CD8-positive, alpha-beta memory T cell (primary cell): ENCODE results near the gene DERA. TPM values are rescaled to one million over a fixed set of nuclear protein-coding genes. Genes with fewer than 3 reads are reported as not detected.

ENCODE experiments used
- CTCF ChIA-PET: fragments of 350-600 bp; sonication (Branson Sonifier 250); formaldehyde crosslinking; loops from one replicate; lab custom pipeline; 2021; ENCODE audit warnings: antibody characterized with exemption; lab: Charles Lee
- POLR2A ChIA-PET: fragments of 350-600 bp; sonication (Branson Sonifier 250); formaldehyde crosslinking; loops from one replicate; lab custom pipeline; 2021; ENCODE audit warnings: antibody characterized with exemption; lab: Charles Lee
- DNase-seq, 5 donors: peaks; one replicate each; pipeline versions ENCODE4 v3.0.0 to v3.0.0-alpha.2; 2020 to 2022; ENCODE audit warnings: mixed read lengths in 1 of 5
- H3K27ac ChIP-seq: one replicate; pipeline ENCODE4 v1.7.0; 2013; ENCODE audit warnings: low read depth, mild to moderate bottlenecking, low read length, moderate library complexity
- H3K27me3 ChIP-seq: 2 replicates; pipeline ENCODE4 v1.7.0; 2013; ENCODE audit warnings: low read length, mild to moderate bottlenecking; ENCODE audit not compliant: insufficient read depth, poor library complexity, severe bottlenecking
- H3K36me3 ChIP-seq: 2 replicates; pipeline ENCODE4 v1.7.0; 2013; ENCODE audit warnings: mild to moderate bottlenecking, low read length, moderate library complexity; ENCODE audit not compliant: insufficient read depth
- H3K4me1 ChIP-seq: 2 replicates; pipeline ENCODE4 v1.7.0; 2013; ENCODE audit warnings: mild to moderate bottlenecking, low read length, moderate library complexity; ENCODE audit not compliant: insufficient read depth
- H3K4me3 ChIP-seq: 2 replicates; pipeline ENCODE4 v1.7.0; 2013; ENCODE audit warnings: mild to moderate bottlenecking, low read length
- H3K9me3 ChIP-seq: 2 replicates; pipeline ENCODE4 v1.7.0; 2013; ENCODE audit warnings: mild to moderate bottlenecking, low read length
- H3K27ac Mint-ChIP-seq, 8 donors: one replicate each; pipeline ENCODE4 v1.8.0; 2020 to 2021; ENCODE audit warnings: mixed read lengths in 8 of 8, mild to moderate bottlenecking in 6 of 8, inconsistent platforms in 3 of 8, moderate library complexity in 3 of 8
- H3K27me3 Mint-ChIP-seq, 2 donors: one replicate each; pipeline ENCODE4 v1.8.0; 2020 to 2021; ENCODE audit warnings: mixed read lengths in 2 of 2, mild to moderate bottlenecking in 1 of 2, moderate library complexity in 1 of 2
- H3K36me3 Mint-ChIP-seq, 3 donors: one replicate each; pipeline ENCODE4 v1.8.0; 2020 to 2021; ENCODE audit warnings: mixed read lengths in 3 of 3, inconsistent platforms in 1 of 3, mild to moderate bottlenecking in 1 of 3
- H3K4me1 Mint-ChIP-seq, 3 donors: one replicate each; pipeline ENCODE4 v1.8.0; 2020 to 2021; ENCODE audit warnings: mixed read lengths in 3 of 3, inconsistent platforms in 1 of 3, mild to moderate bottlenecking in 1 of 3
- H3K4me3 Mint-ChIP-seq, 7 donors: one replicate each; pipeline ENCODE4 v1.8.0; 2020 to 2021; ENCODE audit warnings: mixed read lengths in 7 of 7, mild to moderate bottlenecking in 6 of 7, moderate library complexity in 4 of 7, inconsistent platforms in 2 of 7
- H3K9me3 Mint-ChIP-seq, 5 donors: one replicate each; pipeline ENCODE4 v1.8.0; 2020 to 2022; ENCODE audit warnings: mixed read lengths in 5 of 5, mild to moderate bottlenecking in 3 of 5, moderate library complexity in 2 of 5, inconsistent platforms in 1 of 5
- polyA plus RNA-seq: library from polyadenylated mRNA; unstranded; fragments of 300-500 nt; fragmentation: Illumina TruSeq; gene quantifications from one replicate; pipeline ENCODE4 v1.2.3, GENCODE V29; 2021
- total RNA-seq, 2 experiments: library from RNA; stranded (reverse); gene quantifications; one replicate each; pipeline ENCODE4 v1.2.3, GENCODE V29; 2021

DERA gene
- total and polyA plus RNA-seq, 3 experiments from 2014 or later: 25.2 to 26.6 (median 25.8) TPM

- CTCF ChIA-PET: interaction anchor here (0.6 kb wide), 1 partner anchor 12 kb away, joined by 4 read pairs; no protein-coding TSS in a partner anchor
- POLR2A ChIA-PET: no interaction called here
- Mint-ChIP-seq H3K4me1 (no peaks in the 10 kb centered on the region), H3K27ac (no peak overlapping the region), H3K27me3 (no peaks in the 10 kb centered on the region), H3K9me3 (peaks cover 22 to 62% (median 35%) of the 10 kb centered on the region in 5 donors), H3K4me3 (no peak overlapping the region), H3K36me3 (peaks cover 27 to 90% (median 66%) of the 10 kb centered on the region in 3 donors)
- H3K9me3 ChIP-seq: peaks cover under 1% of the 10 kb centered on the region
- H3K36me3 ChIP-seq: no peaks in the 10 kb centered on the region
- no peak overlapping the region for H3K27ac ChIP-seq
- no peaks in the 10 kb centered on the region for H3K27me3 ChIP-seq
- no peaks in the 10 kb centered on the region for H3K4me1 ChIP-seq
- no peak for DNase-seq
- no peak overlapping the region for H3K4me3 ChIP-seq
Observed at GRCh38 chr12:16018306-16018705, 107.2 kb downstream of the DERA start.

GRCh38 chr12:16019136-16019535 is 108.0 kb downstream of the DERA start:
- no peaks in the 10 kb centered on the region for H3K27me3 Mint-ChIP-seq
- Histone ChIP-seq H3K4me1 (no peaks in the 10 kb centered on the region), H3K36me3 (no peaks in the 10 kb centered on the region), H3K27me3 (no peaks in the 10 kb centered on the region), H3K27ac (no peak overlapping the region), H3K9me3 (no peaks in the 10 kb centered on the region), H3K4me3 (no peak overlapping the region)
- no peak overlapping the region for H3K4me3 Mint-ChIP-seq
- H3K9me3 Mint-ChIP-seq: peaks cover 14 to 58% (median 27%) of the 10 kb centered on the region in 5 donors
- POLR2A ChIA-PET: no interaction called here
- peaks cover 23 to 88% (median 57%) of the 10 kb centered on the region in 3 donors for H3K36me3 Mint-ChIP-seq
- CTCF ChIA-PET: no interaction called here
- no peak for DNase-seq
- H3K27ac Mint-ChIP-seq: no peak overlapping the region
- no peaks in the 10 kb centered on the region for H3K4me1 Mint-ChIP-seq

DNA sequence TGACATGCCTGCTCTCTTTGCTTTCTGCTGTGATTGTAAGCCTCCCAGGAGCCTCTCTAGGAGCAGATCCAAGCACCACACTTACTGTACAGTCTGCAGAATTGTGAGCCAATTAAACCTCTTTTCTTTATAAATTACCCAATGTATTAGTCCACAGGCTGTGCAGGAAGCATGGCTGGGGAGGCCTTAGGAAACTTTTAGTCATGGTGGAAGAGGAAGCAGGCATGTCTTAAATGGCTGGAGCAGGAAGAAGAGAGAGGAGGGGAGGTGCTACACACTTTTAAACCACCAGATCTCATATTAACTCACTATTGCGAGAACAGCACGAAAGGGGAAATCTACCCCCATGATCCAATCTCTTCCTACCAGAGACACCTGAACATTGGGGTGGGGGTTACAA is 108.9 kb downstream of the DERA start:
- H3K36me3 Mint-ChIP-seq: peaks cover 21 to 81% (median 48%) of the 10 kb centered on the region in 3 donors
- Histone ChIP-seq H3K27me3 (no peaks in the 10 kb centered on the region), H3K36me3 (no peaks in the 10 kb centered on the region), H3K4me3 (no peak overlapping the region), H3K27ac (no peak overlapping the region), H3K9me3 (no peaks in the 10 kb centered on the region), H3K4me1 (no peaks in the 10 kb centered on the region)
- POLR2A ChIA-PET: no interaction called here
- H3K27me3 Mint-ChIP-seq: no peaks in the 10 kb centered on the region
- H3K27ac Mint-ChIP-seq: no peak overlapping the region
- DNase-seq: no peak
- no peak overlapping the region for H3K4me3 Mint-ChIP-seq
- CTCF ChIA-PET: no interaction called here
- peaks cover 14 to 50% (median 18%) of the 10 kb centered on the region in 5 donors for H3K9me3 Mint-ChIP-seq
- H3K4me1 Mint-ChIP-seq: no peaks in the 10 kb centered on the region

- H3K4me3 ChIP-seq: no peak overlapping the region
- no peak overlapping the region for H3K27ac ChIP-seq
- Mint-ChIP-seq H3K4me1 (no peaks in the 10 kb centered on the region), H3K36me3 (peaks cover 17 to 72% (median 41%) of the 10 kb centered on the region in 3 donors), H3K9me3 (peaks cover 9 to 44% (median 17%) of the 10 kb centered on the region in 5 donors), H3K27ac (no peak overlapping the region), H3K4me3 (no peak overlapping the region), H3K27me3 (no peaks in the 10 kb centered on the region)
- H3K9me3 ChIP-seq: no peaks in the 10 kb centered on the region
- DNase-seq: no peak
- POLR2A ChIA-PET: no interaction called here
- H3K4me1 ChIP-seq: no peaks in the 10 kb centered on the region
- no peaks in the 10 kb centered on the region for H3K36me3 ChIP-seq
- CTCF ChIA-PET: no interaction called here
- H3K27me3 ChIP-seq: no peaks in the 10 kb centered on the region
Observed at GRCh38 chr12:16021026-16021425, 109.9 kb downstream of the DERA start.

DNA sequence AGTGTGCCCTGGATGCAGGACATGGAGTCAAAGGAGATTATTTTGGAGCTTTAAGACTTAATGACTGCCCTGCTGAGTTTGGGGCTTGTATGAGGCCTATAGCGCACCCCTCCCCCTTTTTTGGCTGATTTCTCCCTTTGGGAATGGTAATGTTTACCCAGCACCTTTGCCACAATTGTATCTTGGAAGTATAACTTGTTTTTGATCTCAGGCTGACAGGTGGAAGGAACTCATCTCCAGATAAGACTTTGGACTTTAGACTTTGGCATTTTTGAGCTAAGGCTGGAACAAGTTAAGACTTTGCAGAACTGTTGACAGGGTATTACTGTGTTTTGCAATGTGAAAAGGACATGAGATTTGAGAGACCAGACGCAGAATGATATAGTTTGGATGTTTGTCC is 110.5 kb downstream of the DERA start:
- POLR2A ChIA-PET: no interaction called here
- Histone ChIP-seq H3K36me3 (no peaks in the 10 kb centered on the region), H3K27ac (no peak overlapping the region), H3K27me3 (no peaks in the 10 kb centered on the region), H3K4me1 (no peaks in the 10 kb centered on the region), H3K9me3 (no peaks in the 10 kb centered on the region), H3K4me3 (no peak overlapping the region)
- peaks cover 9 to 43% (median 17%) of the 10 kb centered on the region in 5 donors for H3K9me3 Mint-ChIP-seq
- no peak for DNase-seq
- H3K27me3 Mint-ChIP-seq: no peaks in the 10 kb centered on the region
- CTCF ChIA-PET: no interaction called here
- H3K27ac Mint-ChIP-seq: no peak overlapping the region
- H3K4me1 Mint-ChIP-seq: no peaks in the 10 kb centered on the region
- H3K36me3 Mint-ChIP-seq: peaks cover 17 to 67% (median 39%) of the 10 kb centered on the region in 3 donors
- H3K4me3 Mint-ChIP-seq: no peak overlapping the region

- CTCF ChIA-PET: no interaction called here
- Mint-ChIP-seq H3K4me1 (no peaks in the 10 kb centered on the region), H3K4me3 (no peak overlapping the region), H3K36me3 (peaks cover 9 to 32% (median 10%) of the 10 kb centered on the region in 3 donors), H3K9me3 (peaks cover 0 to 10% (median 2%) of the 10 kb centered on the region in 5 donors), H3K27me3 (no peaks in the 10 kb centered on the region), H3K27ac (no peak overlapping the region)
- Histone ChIP-seq H3K27ac (no peak overlapping the region), H3K9me3 (no peaks in the 10 kb centered on the region), H3K27me3 (no peaks in the 10 kb centered on the region), H3K4me1 (no peaks in the 10 kb centered on the region), H3K4me3 (no peak overlapping the region), H3K36me3 (no peaks in the 10 kb centered on the region)
- no peak for DNase-seq
- POLR2A ChIA-PET: no interaction called here
Observed at GRCh38 chr12:16027002-16027401, 115.9 kb downstream of the DERA start.

- no peak overlapping the region for H3K4me3 Mint-ChIP-seq
- H3K9me3 ChIP-seq: no peaks in the 10 kb centered on the region
- H3K4me3 ChIP-seq: no peak overlapping the region
- no peaks in the 10 kb centered on the region for H3K36me3 ChIP-seq
- DNase-seq: no peak
- no peak overlapping the region for H3K27ac Mint-ChIP-seq
- no peaks in the 10 kb centered on the region for H3K9me3 Mint-ChIP-seq
- no peaks in the 10 kb centered on the region for H3K27me3 Mint-ChIP-seq
- CTCF ChIA-PET: no interaction called here
- H3K36me3 Mint-ChIP-seq: peaks cover 14 to 29% (median 20%) of the 10 kb centered on the region in 3 donors
- no peak overlapping the region for H3K27ac ChIP-seq
- H3K4me1 ChIP-seq: no peaks in the 10 kb centered on the region
- POLR2A ChIA-PET: no interaction called here
- H3K27me3 ChIP-seq: no peaks in the 10 kb centered on the region
- H3K4me1 Mint-ChIP-seq: no peaks in the 10 kb centered on the region
Observed at GRCh38 chr12:16030744-16031143, 119.6 kb downstream of the DERA start.

GRCh38 chr12:16034136-16034817 is 123.1 kb downstream of the DERA start:
- Histone ChIP-seq H3K9me3 (no peaks in the 10 kb centered on the region), H3K4me1 (no peaks in the 10 kb centered on the region), H3K27me3 (no peaks in the 10 kb centered on the region), H3K27ac (no peak overlapping the region), H3K4me3 (no peak overlapping the region), H3K36me3 (no peaks in the 10 kb centered on the region)
- Mint-ChIP-seq H3K27me3 (no peaks in the 10 kb centered on the region), H3K36me3 (peaks cover 23 to 53% (median 37%) of the 10 kb centered on the region in 3 donors), H3K9me3 (no peaks in the 10 kb centered on the region), H3K4me3 (no peak overlapping the region), H3K4me1 (no peaks in the 10 kb centered on the region), H3K27ac (peak overlapping the region in 2 of 8 donors; percentile 15 to 31)
- ChIA-PET POLR2A (no interaction called here), CTCF (interaction anchor here (1.2 kb wide), 1 partner anchor 8 kb away, joined by 3 read pairs; no protein-coding TSS in a partner anchor)
- no peak for DNase-seq
